HG03066 (cell line): ENCODE data around the gene ATF6B.
"Not testable (repeated sequence)": the region's sequence is repeated elsewhere in the genome, so short reads cannot be mapped to it uniquely, and the experiment has no call there.

Experiments
- ATAC-seq: cut with Tn5 transposase; IDR thresholded peaks from one replicate; pipeline ENCODE4 v1.9.1; 2021; ENCODE audit warnings: low read depth; ENCODE audit not compliant: unreplicated experiment

The ATF6B gene

GRCh38 chr6:32083812-32084768 lies 44.0 kb downstream of the ATF6B start:
- ATAC-seq, result no peak

DNA sequence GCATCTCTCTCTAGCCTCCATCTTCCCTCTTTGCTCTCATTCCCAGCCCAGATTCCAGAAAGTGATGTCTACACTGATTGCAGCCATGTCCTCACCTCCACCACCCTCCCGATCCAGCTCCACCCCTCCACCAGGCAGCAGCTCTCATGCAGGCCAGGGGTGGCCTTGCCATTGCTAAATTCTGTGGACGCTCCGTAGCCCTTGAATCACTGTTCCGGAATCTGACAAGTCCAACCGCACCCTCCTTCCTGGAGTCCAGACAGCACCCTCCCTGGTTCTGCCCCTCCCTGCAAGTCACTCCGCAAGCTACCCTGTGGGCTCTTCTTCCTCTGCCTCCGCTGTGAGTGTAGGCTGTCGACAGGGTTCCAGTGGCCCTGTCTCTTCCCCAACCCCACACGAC lies 45.1 kb downstream of the ATF6B start:
- ATAC-seq, result no peak

DNA sequence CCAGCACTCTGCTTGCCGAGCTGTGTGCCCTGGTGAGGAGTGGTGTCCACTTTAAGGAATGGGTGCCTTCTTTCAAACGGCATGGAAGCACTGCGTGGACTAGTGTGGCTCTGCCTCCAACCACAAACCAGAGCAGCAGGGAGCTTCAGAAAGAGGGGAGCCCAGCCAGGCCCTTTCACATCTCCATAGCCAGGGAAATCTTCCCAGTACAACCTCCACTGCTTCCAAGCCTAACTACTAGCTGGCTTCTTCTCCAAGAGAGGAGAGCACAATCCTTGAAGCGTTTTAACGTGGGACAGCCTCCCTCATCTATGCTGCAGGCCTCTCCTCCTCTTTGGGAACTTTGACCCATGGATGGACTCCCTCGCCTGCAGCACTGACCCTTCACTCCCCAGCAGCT lies 45.6 kb downstream of the ATF6B start:
- no peak for ATAC-seq

GRCh38 chr6:32081168-32081990 lies 46.7 kb downstream of the ATF6B start:
- no peak for ATAC-seq

DNA sequence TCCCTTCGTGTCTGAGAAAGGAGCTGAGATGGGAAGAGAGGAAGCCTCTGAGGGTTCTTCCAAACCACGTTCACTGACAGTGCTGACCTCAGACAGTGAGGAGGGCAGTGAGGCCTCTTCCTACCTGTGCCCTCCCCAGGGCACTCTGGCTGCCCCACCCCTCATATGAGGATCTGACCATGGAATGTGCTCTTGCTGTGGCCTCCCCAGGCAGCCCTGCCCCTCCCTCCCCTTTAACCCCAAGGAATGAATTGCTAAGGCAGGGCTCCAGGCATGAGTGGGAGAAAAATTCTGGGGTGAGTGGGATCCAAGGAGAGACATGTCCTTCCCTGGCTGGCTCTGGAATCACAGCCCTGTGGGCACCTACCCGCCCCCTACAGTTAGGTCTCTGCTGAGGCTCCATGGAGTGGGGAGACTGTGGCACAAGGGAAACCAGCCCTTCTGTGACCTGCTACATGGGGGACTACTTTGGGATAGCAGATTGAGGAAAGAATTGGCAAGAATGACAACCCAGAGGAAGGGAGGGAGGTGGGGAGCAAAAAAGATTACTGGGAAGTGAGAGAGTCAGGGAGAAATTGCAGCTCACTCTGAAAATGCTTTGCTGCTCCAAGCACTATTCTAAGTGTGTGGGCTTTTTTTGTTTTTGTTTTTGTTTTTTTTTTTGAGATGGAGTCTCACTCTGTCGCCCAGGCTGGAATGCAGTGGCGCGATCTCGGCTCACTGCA lies 48.3 kb downstream of the ATF6B start:
- no peak for ATAC-seq

GRCh38 chr6:32076321-32076809 lies 51.7 kb downstream of the ATF6B start:
- no peak for ATAC-seq

- no peak for ATAC-seq
These were observed 52.3 kb downstream of the ATF6B start for GRCh38 chr6:32075781-32076180.

GRCh38 chr6:32074996-32075532 lies 53.0 kb downstream of the ATF6B start:
- ATAC-seq, result no peak

GRCh38 chr6:32073613-32074012 lies 54.4 kb downstream of the ATF6B start:
- no peak for ATAC-seq

- no peak for ATAC-seq
These were observed 54.9 kb downstream of the ATF6B start for GRCh38 chr6:32073101-32073500.

GRCh38 chr6:32070814-32071543 lies 57.1 kb downstream of the ATF6B start:
- ATAC-seq, result no peak

GRCh38 chr6:32069878-32070515 lies 58.0 kb downstream of the ATF6B start:
- ATAC-seq, result no peak

- ATAC-seq, result no peak
These were observed 58.6 kb downstream of the ATF6B start for GRCh38 chr6:32069460-32069859.

DNA sequence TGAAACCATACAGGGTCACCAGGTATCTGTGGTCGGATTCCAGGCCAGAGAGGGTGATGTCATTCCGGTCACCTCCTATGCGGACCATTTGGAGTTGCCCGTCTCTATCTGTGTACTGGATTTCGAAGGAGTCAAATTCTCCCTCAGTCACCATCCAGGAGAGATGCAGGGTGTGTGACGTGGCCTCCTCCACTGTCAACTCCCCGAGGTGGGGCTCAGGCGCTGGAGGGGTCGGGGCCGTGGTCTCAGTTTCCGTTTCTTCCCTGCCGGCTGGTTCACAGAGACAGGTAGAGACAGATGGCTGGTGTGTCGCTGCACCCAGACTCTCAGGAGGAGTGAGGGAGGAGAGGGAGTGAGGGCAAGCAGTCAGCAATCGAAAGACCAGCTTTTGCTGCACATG lies 59.2 kb downstream of the ATF6B start:
- no peak for ATAC-seq

DNA sequence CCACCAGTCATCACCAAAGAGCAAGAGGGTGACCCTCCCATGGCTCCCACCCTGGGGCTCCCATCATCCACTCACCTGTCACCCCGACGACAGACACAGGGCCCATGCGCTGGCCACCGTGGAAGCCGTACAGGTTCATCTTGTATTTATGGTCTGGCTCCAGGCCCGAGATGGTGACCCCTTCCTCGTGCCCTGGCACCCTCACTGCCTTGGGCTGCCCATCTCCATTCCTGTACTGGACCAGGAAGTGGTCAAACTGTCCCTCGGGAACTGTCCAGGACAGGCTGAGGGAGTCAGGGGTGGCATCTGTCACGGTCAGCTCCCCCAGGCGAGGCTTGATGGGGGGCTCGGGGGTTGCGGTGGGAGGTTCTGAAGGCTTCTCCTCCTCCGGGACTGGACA lies 59.7 kb downstream of the ATF6B start:
- not testable (repeated sequence) for ATAC-seq

- not testable (repeated sequence) for ATAC-seq
These were observed 60.5 kb downstream of the ATF6B start for GRCh38 chr6:32067521-32067920.
